Cardiac fibroblast (primary cell): ENCODE measurements around the gene AP3B1.

Source experiments
- DNase-seq, 2 donors: peaks; one replicate each; pipeline versions ENCODE4 v3.0.0 to v3.0.0-alpha.2; 2010; ENCODE audit warnings: low read depth in 2 of 2
- H3K4me3 ChIP-seq, 2 donors: replicated peaks in 1 of 2; 1 replicate in 1 of 2; 2 replicates in 1 of 2; pipeline ENCODE4 v1.5.1; 2011; ENCODE audit warnings: low read depth in 2 of 2, low read length in 2 of 2, mild to moderate bottlenecking in 2 of 2, moderate library complexity in 1 of 2
- TF ChIP-seq, protein P1 (sequence below): IDR thresholded peaks from one replicate; pipeline ENCODE4 v1.5.1; 2011; ENCODE audit warnings: low read depth, mild to moderate bottlenecking, low read length, inconsistent platforms

Gene AP3B1, protein sequence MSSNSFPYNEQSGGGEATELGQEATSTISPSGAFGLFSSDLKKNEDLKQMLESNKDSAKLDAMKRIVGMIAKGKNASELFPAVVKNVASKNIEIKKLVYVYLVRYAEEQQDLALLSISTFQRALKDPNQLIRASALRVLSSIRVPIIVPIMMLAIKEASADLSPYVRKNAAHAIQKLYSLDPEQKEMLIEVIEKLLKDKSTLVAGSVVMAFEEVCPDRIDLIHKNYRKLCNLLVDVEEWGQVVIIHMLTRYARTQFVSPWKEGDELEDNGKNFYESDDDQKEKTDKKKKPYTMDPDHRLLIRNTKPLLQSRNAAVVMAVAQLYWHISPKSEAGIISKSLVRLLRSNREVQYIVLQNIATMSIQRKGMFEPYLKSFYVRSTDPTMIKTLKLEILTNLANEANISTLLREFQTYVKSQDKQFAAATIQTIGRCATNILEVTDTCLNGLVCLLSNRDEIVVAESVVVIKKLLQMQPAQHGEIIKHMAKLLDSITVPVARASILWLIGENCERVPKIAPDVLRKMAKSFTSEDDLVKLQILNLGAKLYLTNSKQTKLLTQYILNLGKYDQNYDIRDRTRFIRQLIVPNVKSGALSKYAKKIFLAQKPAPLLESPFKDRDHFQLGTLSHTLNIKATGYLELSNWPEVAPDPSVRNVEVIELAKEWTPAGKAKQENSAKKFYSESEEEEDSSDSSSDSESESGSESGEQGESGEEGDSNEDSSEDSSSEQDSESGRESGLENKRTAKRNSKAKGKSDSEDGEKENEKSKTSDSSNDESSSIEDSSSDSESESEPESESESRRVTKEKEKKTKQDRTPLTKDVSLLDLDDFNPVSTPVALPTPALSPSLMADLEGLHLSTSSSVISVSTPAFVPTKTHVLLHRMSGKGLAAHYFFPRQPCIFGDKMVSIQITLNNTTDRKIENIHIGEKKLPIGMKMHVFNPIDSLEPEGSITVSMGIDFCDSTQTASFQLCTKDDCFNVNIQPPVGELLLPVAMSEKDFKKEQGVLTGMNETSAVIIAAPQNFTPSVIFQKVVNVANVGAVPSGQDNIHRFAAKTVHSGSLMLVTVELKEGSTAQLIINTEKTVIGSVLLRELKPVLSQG

DNA sequence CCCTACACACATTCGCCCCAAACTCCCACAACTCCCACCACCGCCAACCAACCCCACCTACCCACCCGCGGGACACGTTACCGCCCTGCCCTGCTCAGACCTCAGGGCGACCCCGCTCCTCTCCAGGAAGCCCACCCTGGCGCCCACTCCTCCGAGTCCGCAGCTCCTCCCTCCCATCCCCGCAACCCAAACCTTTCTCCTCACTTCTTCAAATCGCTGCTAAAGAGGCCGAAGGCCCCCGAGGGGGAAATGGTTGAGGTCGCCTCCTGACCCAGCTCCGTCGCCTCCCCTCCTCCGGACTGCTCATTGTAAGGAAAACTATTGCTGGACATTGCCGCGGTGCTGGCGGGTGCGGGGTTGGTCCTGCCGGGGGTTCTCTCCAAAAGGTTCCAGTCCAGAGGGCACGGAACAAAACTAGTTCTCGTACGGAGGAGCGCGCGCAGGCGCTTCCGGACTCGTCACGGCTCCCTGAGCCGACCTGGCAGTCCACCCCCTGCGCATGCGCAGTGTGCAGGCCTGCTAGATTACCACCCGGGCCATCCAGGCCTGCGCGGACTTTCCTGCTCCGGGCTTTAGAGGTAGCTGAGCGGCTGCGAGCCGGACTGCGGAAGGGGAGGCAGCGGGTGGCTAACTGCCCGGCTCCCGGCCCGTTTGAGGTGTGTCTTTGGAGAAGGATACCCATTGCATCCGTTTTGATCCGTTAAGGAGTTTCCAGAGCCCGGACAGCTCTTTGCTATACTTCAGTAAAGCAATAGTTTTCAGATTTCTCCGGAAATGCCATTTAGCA, at the start of gene AP3B1:
AP3B1 (minus strand) TSS at position 451 of the 787 bp plus-strand sequence; CDS start at position 332, 119 bp downstream.
- H3K4me3 ChIP-seq, result peak within 1 kb of the TSS; percentile 96 to 99
- DNase-seq, result peak; percentile 99
- TF ChIP-seq, protein P1, sequence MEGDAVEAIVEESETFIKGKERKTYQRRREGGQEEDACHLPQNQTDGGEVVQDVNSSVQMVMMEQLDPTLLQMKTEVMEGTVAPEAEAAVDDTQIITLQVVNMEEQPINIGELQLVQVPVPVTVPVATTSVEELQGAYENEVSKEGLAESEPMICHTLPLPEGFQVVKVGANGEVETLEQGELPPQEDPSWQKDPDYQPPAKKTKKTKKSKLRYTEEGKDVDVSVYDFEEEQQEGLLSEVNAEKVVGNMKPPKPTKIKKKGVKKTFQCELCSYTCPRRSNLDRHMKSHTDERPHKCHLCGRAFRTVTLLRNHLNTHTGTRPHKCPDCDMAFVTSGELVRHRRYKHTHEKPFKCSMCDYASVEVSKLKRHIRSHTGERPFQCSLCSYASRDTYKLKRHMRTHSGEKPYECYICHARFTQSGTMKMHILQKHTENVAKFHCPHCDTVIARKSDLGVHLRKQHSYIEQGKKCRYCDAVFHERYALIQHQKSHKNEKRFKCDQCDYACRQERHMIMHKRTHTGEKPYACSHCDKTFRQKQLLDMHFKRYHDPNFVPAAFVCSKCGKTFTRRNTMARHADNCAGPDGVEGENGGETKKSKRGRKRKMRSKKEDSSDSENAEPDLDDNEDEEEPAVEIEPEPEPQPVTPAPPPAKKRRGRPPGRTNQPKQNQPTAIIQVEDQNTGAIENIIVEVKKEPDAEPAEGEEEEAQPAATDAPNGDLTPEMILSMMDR, result no peak

DNA sequence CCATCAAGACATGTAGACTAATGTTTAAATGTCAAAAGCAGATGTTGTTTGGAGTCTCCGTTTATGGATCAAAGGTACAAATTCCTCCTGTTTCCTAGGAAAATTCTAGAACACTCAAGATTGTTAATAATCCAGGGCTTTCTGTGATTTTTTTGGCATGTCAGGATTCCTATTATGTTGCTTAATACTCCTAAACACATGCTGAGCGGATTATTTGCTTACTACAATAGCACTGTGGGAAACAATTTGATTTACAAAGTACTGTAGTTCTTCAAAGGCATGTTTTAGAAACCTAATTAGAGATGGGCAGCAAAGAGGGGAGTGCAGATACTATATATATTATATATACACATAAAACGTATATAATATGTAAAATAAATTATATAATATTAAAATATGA, 46.9 kb upstream of the AP3B1 start:
- TF ChIP-seq, protein P1, result no peak
- DNase-seq, result no peak
- no peak overlapping the region for H3K4me3 ChIP-seq

DNA sequence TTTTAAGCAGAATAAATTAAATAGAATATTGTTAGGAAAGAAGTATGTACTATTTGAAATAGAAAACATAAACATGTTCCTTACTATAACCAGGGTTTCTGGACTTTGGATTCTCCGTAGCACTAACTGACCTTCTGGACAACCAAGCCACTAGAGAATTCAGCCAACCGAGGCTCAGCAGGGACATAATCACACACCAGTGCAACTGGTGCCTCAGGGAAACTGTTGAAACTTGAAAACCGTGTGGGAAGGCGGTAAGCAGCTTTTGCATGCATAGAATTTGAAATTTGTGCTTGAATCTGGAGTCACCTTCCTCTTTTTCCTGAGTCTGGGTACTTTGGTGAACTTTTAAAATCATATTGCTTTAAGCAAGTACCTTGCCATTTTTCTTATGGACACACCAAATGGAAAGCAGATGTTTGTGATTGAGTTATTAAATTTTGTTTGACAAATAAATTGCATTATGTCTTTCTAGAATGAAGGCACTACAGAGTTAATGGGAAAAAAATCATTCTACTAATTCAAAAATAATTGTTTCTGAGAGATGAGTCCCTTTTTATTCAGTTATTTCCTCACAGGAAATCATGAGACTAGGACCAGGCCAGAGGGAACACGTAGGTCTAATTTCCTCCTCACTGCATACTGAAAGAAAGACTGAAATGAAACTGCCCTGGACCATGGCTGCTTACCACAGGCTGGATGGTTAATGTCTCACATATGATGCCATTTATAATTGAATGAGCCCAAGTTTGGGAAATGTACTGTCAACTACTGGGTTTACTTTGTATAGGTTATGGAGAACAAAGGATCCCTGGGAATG, 45.3 kb upstream of the AP3B1 start:
- TF ChIP-seq, protein P1, result no peak
- DNase-seq, result no peak
- H3K4me3 ChIP-seq, result no peak overlapping the region

DNA sequence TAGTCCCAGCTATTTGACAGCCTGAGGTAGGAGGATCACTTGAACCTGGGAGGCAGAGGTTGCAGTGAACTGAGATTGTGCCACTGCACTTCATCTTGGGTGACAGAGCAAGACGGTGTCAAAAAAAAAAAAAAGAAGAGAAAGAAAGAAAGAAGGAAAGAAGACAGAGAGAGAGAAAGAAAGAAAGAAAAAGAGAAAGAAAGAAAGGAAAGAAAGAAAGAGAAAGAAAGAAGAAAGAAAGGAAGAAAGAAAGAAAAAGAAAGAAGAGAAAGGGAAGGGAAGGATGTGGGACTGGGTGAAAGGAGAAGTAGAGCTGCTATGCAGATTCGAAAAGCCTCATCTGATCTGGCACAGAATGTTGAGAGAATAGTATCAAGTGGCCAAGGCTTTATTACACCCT, 42.2 kb upstream of the AP3B1 start:
- TF ChIP-seq, protein P1, result no peak
- no peak for DNase-seq
- H3K4me3 ChIP-seq, result no peak overlapping the region

DNA sequence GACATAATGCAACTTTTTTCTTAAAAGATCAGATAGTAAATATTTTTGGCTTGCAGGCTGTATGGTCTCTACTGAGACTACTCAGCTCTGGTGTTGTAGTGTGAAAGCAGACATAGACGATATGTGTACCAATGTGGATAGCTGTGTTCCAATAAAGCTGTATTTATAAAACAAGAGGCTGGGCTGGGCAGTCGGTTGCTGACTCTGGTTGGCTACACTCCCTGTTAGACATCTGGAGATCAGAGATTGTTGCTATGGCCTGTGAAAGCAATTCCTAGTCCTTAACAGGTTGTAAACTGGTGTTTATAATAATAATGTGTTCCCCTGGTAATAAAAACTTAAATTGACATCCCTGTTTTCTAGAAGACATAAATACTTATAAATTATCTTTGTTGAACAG, 41.5 kb upstream of the AP3B1 start:
- DNase-seq, result no peak
- H3K4me3 ChIP-seq, result no peak overlapping the region
- TF ChIP-seq, protein P1, result no peak
